Measurements from ENCODE around the gene CD300LB. TPM values are rescaled to one million over a fixed set of nuclear protein-coding genes. Genes with fewer than 3 reads are reported as not detected.

CD300LB gene
- total RNA-seq, 2 experiments from 2014 or later, result not detected

- Mint-ChIP-seq H3K27ac (no peak overlapping the region), H3K9me3 (peaks cover 7% of the 10 kb centered on the region), H3K4me1 (ENCODE audit: low read depth) (peaks cover 10% of the 10 kb centered on the region), H3K27me3 (peaks cover 28% of the 10 kb centered on the region), H3K36me3 (ENCODE audit: low read depth) (no peaks in the 10 kb centered on the region), H3K4me3 (no peak overlapping the region)
- no peak for TF ChIP-seq CTCF (IDR thresholded peaks at IDR 0.05)
- ATAC-seq (no peak), DNase-seq (no peak)
- ChIA-PET POLR2A (no interaction called here), CTCF (interaction anchor here (1.3 kb wide), 1 partner anchor 41 kb away, joined by 3 read pairs; no protein-coding TSS in a partner anchor)
- intact Hi-C loops (cut with micrococcal nuclease), result no loop called here
Measured at GRCh38 chr17:74524653-74525464, 6.4 kb downstream of the CD300LB start.

GRCh38 chr17:74523308-74523707 lies 8.0 kb downstream of the CD300LB start:
- ChIA-PET POLR2A (no interaction called here), CTCF (no interaction called here)
- H3K9me3 Mint-ChIP-seq, result peaks cover 12% of the 10 kb centered on the region
- no peak overlapping the region for H3K27ac Mint-ChIP-seq
- DNase-seq (no peak), ATAC-seq (no peak)
- no peak overlapping the region for H3K4me3 Mint-ChIP-seq
- TF ChIP-seq CTCF (IDR thresholded peaks at IDR 0.05), result no peak
- H3K27me3 Mint-ChIP-seq, result peaks cover 24% of the 10 kb centered on the region
- no peaks in the 10 kb centered on the region for H3K36me3 Mint-ChIP-seq (ENCODE audit: low read depth)
- H3K4me1 Mint-ChIP-seq (ENCODE audit: low read depth), result peaks cover 12% of the 10 kb centered on the region
- intact Hi-C loops (cut with micrococcal nuclease), result no loop called here

GRCh38 chr17:74522381-74523105 lies 8.7 kb downstream of the CD300LB start:
- no peak for TF ChIP-seq CTCF (IDR thresholded peaks at IDR 0.05)
- H3K36me3 Mint-ChIP-seq (ENCODE audit: low read depth), result no peaks in the 10 kb centered on the region
- intact Hi-C loops (cut with micrococcal nuclease), result no loop called here
- no peak overlapping the region for H3K27ac Mint-ChIP-seq
- no peak for DNase-seq
- CTCF ChIA-PET, result no interaction called here
- H3K4me1 Mint-ChIP-seq (ENCODE audit: low read depth), result peaks cover 12% of the 10 kb centered on the region
- peaks cover 12% of the 10 kb centered on the region for H3K9me3 Mint-ChIP-seq
- no peak for ATAC-seq
- H3K27me3 Mint-ChIP-seq, result peaks cover 25% of the 10 kb centered on the region
- POLR2A ChIA-PET, result interaction anchor here (0.6 kb wide), 1 partner anchor 81 kb away, joined by 3 read pairs; no protein-coding TSS in a partner anchor
- H3K4me3 Mint-ChIP-seq, result no peak overlapping the region

- intact Hi-C loops (cut with micrococcal nuclease), result no loop called here
- Mint-ChIP-seq H3K27ac (no peak overlapping the region), H3K4me1 (ENCODE audit: low read depth) (peaks cover 12% of the 10 kb centered on the region), H3K27me3 (peaks cover 25% of the 10 kb centered on the region), H3K36me3 (ENCODE audit: low read depth) (no peaks in the 10 kb centered on the region), H3K4me3 (no peak overlapping the region), H3K9me3 (peaks cover 12% of the 10 kb centered on the region)
- DNase-seq (peak; percentile 53), ATAC-seq (peak; percentile 54)
- ChIA-PET CTCF (interaction anchor here (1.3 to 1.6 kb wide), 2 partner anchors 10 to 153 kb away, joined by 4 to 5 read pairs; no protein-coding TSS in a partner anchor), POLR2A (interaction anchor here (0.6 kb wide), 1 partner anchor 81 kb away, joined by 3 read pairs; no protein-coding TSS in a partner anchor)
- TF ChIP-seq CTCF (IDR thresholded peaks at IDR 0.05), result no peak
Measured at GRCh38 chr17:74521701-74522201, 9.5 kb downstream of the CD300LB start.

Data from activated CD8-positive, alpha-beta T cell treated with anti-CD3 and anti-CD28 coated beads for 36 hours (primary cell).